IMR-90 (cell line): ENCODE data around the gene GUCY2F.

Experiments
- BHLHE40 ChIP-seq: fragments of 150-350 bp; IDR thresholded peaks from 2 replicates; pipeline ENCODE4 v1.6.1; 2016; ENCODE audit warnings: mild to moderate bottlenecking, low read depth, low read length
- CEBPB ChIP-seq: IDR thresholded peaks from 2 replicates; pipeline ENCODE4 v1.6.1; 2012; ENCODE audit warnings: low read depth, low read length, improper control_type of control experiment
- CTCF ChIP-seq: conservative IDR thresholded peaks from 2 replicates; pipeline ENCODE4 v1.5.1; 2012; ENCODE audit warnings: mild to moderate bottlenecking, low read depth, low read length, improper control_type of control experiment
- FOS ChIP-seq: fragments of 150-350 bp; IDR thresholded peaks from 2 replicates; pipeline ENCODE4 v1.6.1; 2016; ENCODE audit warnings: low read depth, low read length
- MAZ ChIP-seq: IDR thresholded peaks from 2 replicates; pipeline ENCODE4 v1.6.1; 2012; ENCODE audit warnings: low read depth, mild to moderate bottlenecking, low read length, improper control_type of control experiment, moderate library complexity, borderline replicate concordance
- MXI1 ChIP-seq: IDR thresholded peaks from 2 replicates; pipeline ENCODE4 v1.6.1; 2012; ENCODE audit warnings: low read depth, mild to moderate bottlenecking, low read length, moderate library complexity, borderline replicate concordance
- POLR2A ChIP-seq: IDR thresholded peaks from 2 replicates; pipeline ENCODE4 v1.6.1; 2012; ENCODE audit warnings: mild to moderate bottlenecking, low read depth, low read length
- RAD21 ChIP-seq: IDR thresholded peaks from 2 replicates; pipeline ENCODE4 v1.6.1; 2012; ENCODE audit warnings: low read length, improper control_type of control experiment
- RFX5 ChIP-seq: IDR thresholded peaks from 2 replicates; pipeline ENCODE4 v1.8.0; 2012; ENCODE audit warnings: low read depth, mild to moderate bottlenecking, low read length, moderate library complexity
- SMC3 ChIP-seq: fragments of 150-350 bp; IDR thresholded peaks from 2 replicates; pipeline ENCODE4 v1.6.1; 2016; ENCODE audit warnings: low read depth, mild to moderate bottlenecking, antibody characterized with exemption, low read length, moderate library complexity
- USF2 ChIP-seq: fragments of 150-350 bp; IDR thresholded peaks from 2 replicates; pipeline ENCODE4 v1.6.1; 2017; ENCODE audit warnings: mild to moderate bottlenecking, antibody characterized with exemption, low read length, low read depth

GRCh38 chrX:109448282-109448938 is 33.5 kb downstream of the GUCY2F start:
- no peak for TF ChIP-seq CTCF
- TF ChIP-seq MAZ, result no peak
- TF ChIP-seq POLR2A, result no peak
- no peak for TF ChIP-seq BHLHE40
- TF ChIP-seq MXI1, result no peak
- no peak for TF ChIP-seq CEBPB
- no peak for TF ChIP-seq SMC3
- TF ChIP-seq RFX5, result no peak
- TF ChIP-seq RAD21, result no peak
- no peak for TF ChIP-seq FOS
- TF ChIP-seq USF2, result no peak
